Activated T-helper 9 cell treated with anti-CD3 and anti-CD28 coated beads, Interleukin-2, amount 50 U/mL, for 16 hours (primary cell): ENCODE data around the gene GSK3A.
A peak's percentile ranks its signal among the peaks of the same experiment; 100 is the strongest.

ENCODE experiments used
- DNase-seq: peaks from one replicate; pipeline ENCODE4 v3.0.0-alpha.2; 2020; ENCODE audit warnings: low read depth

The GSK3A gene

DNA sequence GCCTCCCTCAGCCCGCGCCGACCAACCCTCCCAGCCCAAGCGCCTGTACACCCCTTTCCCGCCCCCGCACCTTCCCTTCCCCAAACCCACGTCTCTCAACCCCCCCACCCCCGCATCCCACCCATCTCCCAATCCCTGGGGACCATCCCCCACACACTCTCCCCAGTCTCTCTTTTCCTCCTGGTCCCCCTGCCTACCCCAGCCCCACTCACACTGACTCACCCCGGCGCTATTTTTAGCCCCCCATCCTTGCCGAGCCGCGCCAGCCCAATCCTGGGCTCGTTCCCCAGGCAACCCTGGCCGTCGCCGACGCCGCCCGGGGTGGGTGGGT lies 38.4 kb upstream of the GSK3A start:
- no peak for DNase-seq

DNA sequence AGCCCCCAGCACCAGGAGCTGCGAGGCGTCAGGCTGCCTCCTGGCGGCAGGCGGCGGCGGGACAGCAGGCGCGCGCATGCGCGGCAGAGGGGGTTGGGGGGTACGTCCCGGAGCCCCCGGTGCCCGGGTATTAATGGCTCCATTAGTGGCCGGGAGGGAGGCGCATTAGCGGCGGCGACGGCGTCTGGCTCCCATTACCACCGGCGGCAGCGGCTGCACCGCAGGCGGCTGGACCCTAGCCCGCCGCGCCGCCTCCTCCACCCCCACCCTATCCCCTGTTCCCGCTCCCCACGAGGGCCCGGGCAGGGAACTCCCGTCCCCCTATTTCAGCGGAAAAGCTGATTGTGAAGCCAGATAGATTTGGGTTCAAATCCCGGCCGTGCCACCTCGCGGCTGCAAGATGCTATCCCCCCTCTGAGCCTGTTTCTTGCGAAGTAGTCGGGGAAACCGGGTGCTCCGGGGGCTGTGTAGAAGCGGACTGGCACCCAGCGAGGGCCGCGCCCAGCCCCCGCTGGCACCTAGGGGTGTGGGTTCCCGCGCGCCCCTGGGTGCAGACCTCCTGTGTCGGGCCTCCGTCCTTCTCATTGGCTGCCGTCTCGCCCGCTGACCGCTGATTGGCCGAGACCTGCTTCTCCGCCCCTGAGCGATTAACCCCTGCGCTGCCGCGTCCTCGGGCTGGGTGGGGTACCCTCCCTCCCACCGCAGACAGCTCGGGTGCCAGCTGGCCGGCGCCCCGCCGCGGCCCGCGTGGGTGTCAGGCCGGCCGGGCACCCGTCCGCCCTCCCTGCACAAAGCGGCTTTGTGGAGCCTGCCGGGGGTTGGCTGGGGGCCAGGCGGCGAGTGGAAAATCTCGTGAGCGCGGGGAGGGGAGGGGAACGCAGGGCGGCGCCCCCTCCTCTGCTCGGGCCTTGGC lies 37.8 kb upstream of the GSK3A start:
- peak; percentile 74 for DNase-seq

DNA sequence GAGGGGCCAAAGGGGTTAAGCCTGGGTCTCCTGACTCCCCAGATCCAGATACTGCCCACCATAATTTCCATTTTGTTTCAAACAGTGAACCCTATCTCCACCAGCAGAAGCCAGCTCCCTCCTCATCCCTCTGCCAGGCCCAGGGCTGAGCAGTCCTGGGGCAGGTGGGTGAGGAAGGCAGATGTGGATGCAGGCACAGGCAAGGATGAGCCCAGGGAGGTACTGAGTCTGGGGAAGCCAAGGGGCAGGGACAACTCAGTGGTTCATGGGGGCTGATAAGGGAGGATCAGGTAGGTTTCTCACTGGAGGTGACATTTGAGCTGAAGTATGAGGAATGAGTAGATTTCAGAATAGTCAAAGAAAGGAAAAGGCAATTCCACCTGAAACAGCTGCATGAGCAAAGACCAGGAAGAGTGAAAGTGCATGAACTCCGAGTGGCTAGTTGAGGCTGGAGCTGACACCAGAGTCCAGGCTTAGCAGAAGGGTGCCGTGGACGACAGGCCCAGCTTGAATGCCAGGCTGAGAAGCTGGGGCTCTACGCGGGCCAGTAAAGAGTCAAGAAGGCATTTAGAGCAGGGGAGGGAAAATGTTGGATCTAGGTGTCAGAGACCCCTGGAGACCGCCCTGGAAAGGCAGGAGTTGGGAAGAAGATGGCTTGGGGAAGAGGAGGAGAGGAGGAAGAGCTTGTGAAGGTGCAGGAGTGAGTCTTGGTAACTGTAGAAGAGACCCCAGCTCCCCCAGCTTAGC lies 36.9 kb upstream of the GSK3A start:
- no peak for DNase-seq

DNA sequence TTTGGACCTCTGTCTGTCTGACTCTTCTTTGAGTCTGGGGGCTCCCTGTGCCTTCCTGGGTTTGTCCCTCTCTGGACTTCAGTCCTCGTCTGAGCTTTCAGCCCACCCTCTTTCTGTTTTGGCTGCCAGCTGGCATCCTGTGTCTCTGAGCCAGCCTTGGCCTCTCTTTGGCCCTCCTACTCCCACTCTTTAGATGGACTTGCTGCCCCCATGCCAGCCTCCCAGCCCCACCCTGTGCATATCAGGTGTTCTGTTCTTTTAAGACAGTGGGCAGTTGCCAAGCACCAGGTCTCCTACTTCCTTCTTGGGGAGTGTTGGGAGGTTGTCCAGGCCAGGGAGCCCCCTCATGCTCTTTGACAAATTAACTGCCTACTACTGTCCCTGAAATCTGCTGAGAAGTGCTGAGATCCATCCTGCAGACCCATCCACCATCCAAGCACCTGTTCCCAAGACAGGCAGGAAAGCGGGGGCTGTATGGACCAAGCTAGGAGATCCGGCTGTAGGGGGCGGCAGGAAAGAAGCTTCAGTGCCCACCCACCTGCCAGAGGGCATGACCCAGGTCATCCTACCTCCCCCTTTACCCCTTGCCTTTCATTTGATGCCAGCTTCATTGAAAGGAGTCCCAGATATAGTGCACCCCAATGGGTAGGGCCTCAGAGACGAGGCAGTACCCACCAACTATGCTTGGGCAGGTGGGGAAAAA lies 36.2 kb upstream of the GSK3A start:
- no peak for DNase-seq

DNA sequence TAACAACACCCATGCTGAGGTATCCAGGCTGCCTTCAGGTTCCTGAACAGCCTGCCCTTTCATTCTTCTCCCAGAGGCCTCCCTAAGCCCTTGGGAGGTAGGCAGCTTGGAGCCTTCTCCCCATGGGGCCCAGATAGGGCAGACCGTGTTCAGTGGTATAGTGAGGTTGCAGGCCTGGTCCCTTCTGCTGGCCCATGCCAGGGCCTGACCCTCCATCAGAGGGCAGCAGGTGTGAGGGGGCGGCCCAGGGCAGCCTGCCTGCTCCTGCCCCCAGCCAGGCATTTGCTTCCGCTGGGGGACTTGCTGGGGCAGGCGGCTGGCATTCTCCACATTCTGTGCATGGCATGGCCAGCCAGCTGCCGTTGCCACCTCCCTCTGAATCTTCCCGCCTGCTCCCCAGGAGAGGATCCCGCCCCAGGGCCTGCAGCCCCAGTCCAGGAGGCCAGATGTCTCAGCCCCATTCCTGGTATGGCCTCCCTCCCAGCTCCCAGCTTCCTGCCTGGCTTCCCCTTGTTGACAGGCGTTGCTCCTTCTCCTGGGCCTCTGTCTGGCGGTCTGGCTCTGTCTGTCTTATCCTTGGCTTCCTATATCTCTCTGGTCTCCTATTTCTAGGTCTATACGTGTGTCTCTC lies 35.5 kb upstream of the GSK3A start:
- no peak for DNase-seq

DNA sequence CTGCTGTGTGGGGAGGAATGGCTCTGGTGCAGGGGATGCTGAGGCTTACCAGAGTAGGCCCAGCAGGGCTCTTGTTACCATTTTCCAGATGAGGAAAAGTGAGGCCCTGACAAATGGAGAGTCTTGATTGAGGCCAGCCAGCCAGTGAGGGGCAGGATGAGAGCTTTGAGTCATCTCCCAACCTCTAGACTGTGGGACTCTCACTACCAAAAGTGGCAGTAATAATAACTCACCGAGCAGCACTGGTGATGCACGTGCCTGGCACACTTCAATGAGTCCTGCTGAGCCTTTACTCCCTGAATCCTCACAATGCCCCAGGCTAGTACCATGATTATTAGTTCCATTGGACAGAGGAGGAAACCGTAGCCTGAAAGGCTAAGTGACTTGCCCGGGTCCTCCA lies 34.4 kb upstream of the GSK3A start:
- DNase-seq, result no peak

DNA sequence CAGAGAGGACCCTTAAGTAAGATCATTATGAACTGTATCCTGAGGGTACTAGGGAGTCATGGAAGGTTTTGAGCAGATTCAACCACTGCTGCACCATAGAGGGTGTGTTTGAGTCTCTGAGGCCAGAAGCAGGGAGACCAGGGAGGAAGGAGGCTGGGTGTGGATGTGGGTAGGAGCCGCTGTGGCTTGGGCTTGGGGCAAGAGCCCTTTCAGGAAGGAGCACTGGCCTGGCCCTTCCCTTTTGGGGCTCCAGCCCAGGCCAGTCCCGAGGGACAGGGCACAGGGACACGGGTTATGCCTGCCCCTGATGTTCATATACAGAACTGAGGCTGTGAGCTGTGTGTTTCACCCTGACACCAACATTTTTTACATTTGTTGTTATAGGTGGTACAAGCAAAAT lies 33.9 kb upstream of the GSK3A start:
- DNase-seq, result no peak

DNA sequence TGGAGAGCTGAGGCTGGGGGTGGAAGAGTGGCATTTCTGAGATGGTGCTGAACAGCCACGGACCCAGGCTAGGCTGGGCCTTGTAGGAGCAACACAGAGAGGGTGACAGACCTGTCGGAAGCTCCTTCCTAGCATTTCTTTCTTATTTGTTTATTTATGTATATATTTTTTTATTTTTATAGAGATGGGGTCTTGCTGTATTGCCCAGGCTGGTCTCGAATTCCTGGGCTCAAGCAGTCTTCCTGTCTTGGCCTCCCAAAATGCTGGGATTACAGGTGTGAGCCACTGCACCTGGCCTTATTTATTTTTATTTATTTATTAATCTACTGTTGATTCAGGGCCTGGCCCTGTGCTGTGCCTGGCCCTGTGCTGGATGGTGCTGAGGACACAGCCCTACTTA lies 33.1 kb upstream of the GSK3A start:
- DNase-seq, result no peak

DNA sequence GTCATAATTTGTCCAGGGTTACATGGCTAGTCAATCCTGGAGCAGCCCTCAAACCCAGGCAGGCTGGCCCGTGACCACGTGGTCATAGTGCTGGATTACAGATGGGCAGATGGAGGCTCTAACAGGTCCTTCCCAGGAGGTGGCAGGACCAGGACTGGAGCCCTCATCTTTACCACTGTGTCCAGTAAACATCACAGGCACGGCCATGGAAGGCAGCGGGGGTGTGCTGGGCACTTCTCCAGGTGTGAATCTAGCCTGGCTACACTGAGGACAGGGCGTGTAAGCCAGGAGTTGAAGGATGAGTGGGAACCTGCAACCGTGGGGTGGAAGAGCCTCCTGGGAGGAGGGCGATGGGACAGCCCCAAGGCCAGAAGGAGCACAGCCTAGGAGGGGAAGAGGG lies 32.7 kb upstream of the GSK3A start:
- DNase-seq, result no peak

DNA sequence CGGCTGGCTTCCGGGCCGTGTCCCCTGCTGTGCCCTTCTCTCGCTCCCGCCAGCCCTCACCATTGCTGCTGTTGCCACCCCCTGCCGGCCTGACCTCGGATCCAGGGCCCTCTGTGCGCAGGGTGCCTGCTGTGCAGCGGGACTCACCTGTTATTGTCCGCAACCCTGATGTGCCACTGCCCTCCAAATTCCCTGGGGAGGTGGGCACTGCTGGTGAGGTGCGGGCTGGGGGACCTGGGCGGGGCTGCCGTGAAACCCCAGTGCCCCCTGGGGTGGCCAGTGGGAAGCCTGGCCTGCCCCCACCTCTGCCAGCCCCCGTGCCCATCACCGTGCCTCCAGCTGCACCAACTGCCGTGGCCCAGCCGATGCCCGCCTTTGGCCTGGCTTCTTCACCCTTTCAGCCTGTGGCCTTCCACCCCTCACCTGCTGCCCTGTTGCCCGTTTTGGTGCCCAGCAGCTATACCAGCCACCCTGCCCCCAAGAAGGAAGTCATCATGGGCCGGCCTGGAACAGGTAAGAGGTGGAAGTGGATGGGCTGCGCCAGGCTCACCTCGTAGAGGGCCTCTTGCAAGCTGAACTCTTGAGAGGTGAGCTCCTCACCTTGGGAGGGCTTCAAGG lies 31.8 kb upstream of the GSK3A start:
- no peak for DNase-seq

DNA sequence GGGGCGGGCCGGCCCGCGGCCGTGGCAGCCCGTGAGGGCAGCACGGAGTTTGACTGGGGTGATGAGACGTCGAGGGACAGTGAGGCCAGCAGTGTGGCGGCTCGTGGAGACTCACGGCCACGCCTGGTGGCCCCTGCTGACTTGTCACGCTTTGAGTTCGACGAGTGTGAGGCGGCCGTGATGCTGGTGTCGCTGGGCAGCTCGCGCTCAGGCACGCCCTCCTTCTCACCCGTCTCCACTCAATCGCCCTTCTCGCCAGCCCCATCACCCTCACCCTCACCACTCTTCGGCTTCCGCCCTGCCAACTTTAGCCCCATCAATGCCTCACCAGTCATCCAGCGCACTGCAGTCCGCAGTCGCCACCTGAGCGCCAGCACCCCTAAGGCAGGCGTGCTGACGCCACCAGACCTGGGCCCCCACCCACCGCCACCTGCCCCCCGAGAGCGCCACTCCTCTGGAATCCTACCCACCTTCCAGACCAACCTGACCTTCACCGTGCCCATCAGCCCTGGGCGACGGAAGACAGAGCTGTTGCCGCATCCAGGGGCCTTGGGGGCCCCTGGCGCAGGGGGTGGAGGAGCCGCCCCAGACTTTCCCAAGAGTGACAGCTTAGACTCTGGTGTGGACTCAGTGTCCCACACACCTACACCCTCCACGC lies 31.1 kb upstream of the GSK3A start:
- DNase-seq, result no peak

DNA sequence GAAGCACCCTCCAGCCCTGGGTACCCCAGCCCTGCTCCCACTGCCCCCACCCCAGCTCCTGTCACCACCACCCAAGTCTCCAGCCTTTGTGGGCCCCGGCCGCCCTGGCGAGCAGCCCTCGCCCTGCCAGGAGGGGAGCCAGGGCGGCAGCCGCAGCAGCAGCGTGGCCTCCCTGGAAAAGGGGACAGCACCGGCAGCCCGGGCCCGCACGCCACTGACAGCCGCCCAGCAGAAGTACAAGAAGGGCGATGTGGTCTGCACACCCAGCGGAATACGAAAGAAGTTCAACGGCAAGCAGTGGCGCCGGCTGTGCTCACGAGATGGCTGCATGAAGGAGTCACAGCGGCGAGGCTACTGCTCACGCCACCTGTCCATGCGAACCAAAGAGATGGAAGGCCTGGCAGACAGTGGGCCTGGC lies 30.6 kb upstream of the GSK3A start:
- DNase-seq, result no peak

DNA sequence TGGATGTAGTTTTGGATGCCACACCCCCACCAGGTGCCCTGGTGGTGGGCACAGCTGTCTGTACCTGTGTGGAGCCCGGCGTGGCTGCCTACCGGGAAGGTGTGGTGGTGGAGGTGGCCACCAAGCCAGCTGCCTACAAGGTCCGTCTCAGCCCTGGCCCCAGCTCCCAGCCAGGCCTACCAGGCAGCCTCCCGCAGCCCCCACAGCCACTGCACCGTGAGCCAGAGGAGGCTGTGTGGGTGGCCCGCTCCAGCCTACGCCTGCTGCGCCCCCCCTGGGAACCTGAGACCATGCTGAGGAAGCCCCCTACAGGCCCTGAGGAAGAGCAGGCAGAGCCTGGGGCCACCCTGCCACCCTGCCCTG lies 30.1 kb upstream of the GSK3A start:
- no peak for DNase-seq

DNA sequence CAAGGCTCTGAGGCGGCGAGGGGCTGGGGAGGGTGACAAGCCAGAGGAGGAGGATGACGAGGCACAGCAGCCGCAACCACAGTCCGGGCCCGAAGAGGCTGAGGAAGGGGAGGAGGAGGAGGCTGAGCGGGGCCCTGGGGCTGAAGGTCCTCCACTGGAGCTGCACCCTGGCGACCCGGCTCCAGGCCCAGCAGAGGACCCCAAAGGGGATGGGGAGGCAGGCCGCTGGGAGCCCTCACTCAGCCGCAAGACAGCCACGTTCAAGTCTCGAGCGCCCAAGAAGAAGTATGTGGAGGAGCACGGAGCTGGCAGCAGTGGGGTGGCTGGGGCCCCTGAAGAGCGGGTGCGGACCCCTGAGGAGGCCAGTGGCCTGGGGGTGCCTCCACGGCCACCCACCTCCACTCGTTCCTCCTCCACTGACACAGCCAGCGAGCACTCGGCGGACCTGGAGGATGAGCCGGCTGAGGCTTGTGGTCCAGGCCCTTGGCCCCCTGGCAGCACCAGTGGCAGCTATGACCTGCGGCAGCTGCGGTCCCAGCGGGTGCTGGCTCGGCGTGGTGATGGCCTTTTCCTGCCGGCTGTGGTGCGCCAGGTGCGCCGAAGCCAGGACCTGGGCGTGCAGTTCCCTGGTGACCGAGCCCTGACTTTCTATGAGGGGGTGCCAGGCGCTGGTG lies 29.6 kb upstream of the GSK3A start:
- DNase-seq, result no peak

DNA sequence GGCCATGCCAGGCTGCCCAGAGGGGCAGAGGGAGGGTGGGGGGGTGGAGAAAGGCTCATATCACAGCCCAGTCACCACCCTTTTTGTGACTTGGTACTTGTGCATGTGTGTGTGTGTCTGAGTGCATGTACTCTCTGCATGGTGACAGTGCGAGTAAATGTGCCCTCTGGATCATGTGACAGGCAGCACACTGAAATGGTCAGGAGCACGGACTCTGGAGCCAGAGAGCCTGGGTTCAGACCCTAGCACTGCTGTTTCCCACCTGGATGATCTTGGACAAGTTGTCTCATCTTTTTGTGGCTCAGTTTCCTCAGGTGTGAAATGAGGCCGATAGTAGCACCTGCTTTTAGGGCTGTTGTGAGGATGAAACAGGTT lies 28.6 kb upstream of the GSK3A start:
- DNase-seq, result no peak

DNA sequence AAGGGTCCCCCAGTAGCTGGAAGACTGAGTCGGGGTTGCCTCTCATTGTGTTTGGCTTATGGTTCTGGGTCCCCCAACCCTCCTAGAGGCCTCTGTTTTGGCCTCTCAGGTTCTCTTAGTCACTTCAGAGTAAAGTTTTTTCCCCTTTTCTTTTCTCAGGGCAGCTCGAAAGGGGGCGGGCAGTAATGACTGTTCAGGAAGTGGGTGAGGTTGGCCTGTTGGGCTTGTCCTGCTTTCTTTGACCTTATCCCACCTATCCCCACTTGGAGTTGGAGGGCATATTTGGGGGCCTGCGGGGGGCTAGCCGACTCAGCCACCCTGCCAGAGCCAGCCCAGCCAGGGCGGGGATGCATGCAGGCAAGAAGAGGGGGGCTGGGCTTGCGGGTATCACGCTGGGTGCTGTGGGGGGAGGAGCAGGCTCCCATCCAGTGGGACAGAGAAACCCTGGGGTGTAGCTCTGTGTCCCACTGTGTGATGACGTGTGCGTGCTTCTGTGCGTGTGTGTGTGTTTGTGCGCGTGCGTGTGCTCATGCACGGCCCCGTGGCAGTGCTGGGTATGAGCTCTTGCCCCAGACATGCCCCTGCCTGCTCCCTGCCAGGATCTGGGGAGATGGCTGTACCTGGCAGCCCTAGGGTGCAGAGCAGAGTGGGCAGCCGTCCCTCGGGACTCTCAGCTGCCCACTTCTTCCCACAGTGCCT lies 28.1 kb upstream of the GSK3A start:
- peak; percentile 40 for DNase-seq

DNA sequence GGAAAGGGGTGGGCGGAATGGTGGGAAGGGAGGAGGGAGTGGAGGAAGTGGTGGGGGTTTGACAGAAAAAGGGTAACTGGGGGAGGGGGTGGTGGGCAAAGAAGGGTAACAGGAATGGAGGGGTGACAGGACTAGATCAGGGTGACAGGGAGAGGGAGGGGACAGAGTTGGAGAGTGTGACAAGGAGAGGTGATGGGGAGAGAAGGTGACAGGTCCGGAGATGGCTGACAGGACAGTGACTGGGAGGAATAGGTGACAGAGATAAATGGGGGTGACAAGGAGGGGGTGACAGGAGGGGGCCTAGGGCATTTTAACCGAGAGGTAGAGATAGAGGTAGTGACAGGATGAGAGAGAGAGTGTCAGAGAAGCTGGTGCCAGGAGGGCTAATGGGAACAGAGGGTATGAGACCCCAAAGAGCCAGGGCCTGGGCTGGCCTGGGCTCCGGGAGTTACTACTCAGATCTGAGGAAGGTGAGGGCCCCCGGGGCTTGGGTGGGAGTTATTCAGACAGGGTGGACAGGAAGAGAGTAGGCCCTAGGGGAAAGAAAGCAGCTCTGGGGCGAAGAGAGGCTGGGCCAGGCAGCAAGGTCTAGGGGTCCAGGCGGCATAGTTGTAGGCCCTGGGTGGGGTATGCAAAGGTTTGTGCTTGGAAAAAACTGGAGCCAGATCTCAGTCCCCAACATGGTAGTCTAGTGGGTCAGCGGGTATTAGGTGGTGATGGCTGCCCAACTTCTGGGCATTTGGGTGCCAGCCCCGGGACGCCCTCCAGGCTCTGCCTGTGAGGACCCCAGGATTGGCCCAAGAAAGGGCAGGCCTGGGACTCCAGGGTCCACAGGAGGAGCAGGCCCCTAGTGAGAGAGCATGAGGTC lies 27.3 kb upstream of the GSK3A start:
- no peak for DNase-seq

DNA sequence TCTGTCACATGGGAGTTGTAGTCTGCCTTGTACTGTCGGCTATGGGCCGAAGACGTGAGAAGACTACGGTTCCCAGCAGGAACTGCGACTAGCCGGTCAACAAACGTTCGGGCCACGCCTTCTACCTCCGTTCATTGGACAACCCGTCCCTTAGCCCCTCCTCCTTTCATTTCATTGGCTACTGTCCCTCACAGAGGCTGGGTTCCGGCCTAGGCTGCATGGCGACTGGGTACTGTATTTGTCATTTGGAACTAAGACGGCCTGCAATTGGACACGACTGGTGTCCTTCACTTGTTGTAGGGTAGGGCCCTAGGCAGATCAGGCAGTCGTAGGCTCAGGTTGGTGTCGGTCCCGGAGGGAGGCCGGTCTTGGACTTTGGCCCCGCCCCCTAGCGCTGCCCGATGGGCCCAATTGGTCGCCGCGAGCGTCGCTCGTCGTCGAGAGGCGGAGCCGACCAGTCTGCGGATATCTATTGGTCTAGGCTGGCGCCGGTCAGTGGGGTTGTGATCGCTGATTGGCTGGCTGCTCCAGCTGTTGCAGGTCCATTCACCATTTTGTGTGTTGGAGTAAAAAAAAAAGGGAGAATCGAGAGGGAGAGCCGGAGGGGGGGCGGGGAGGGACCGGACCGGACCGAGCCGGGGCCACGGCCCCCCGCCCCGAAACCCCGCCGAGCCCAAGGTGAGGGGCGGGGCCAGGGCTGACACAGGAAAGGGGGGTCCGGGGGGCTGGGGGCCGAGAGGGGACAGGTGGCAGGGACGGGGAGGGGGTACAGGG lies 26.5 kb upstream of the GSK3A start, which contains the start of gene CIC:
Gene CIC, plus strand, starts transcription at position 549 of the 774 bp plus-strand sequence. CDS start 2,532 bp downstream, outside the sequence.
- DNase-seq, result peak; percentile 99
